Upper lobe of left lung (tissue), 6 donors: ENCODE data around the gene BAAT. TPM values are rescaled to one million over a fixed set of nuclear protein-coding genes. Genes with fewer than 3 reads are reported as not detected.
"Not testable (repeated sequence)": the region's sequence is repeated elsewhere in the genome, so short reads cannot be mapped to it uniquely, and the experiment has no call there.

ENCODE experiments used
- ATAC-seq, 2 donors: fragments of 200-7000 bp; cut with Tn5 transposase; one replicate each; pipeline ENCODE4 v1.9.1; 2022; ENCODE audit warnings: mild to moderate bottlenecking in 2 of 2, moderate library complexity in 2 of 2; ENCODE audit not compliant: low FRiP score in 2 of 2
- DNase-seq, 2 donors: peaks; one replicate each; pipeline ENCODE4 v3.0.0-alpha.2; 2019 to 2020
- H3K27ac ChIP-seq, 4 donors: fragments of 200-600 bp; sonication (generic); one replicate each; pipeline ENCODE4 v1.5.1; 2016 to 2019
- H3K27me3 ChIP-seq, 4 donors: fragments of 200-600 bp; sonication (generic); one replicate each; pipeline ENCODE4 v1.5.1; 2017 to 2019
- H3K36me3 ChIP-seq, 4 donors: fragments of 200-600 bp; sonication (generic); one replicate each; pipeline ENCODE4 v1.5.1; 2016 to 2019
- H3K4me1 ChIP-seq, 4 donors: fragments of 200-600 bp; sonication (generic); one replicate each; pipeline ENCODE4 v1.5.1; 2018 to 2019
- H3K4me3 ChIP-seq, 4 donors: fragments of 200-600 bp; sonication (generic); one replicate each; pipeline ENCODE4 v1.5.1; 2017 to 2019; ENCODE audit warnings: mild to moderate bottlenecking in 2 of 4, moderate library complexity in 1 of 4
- H3K9me3 ChIP-seq, 4 donors: fragments of 200-600 bp; sonication (generic); one replicate each; pipeline ENCODE4 v1.5.1; 2018 to 2019
- CTCF ChIP-seq, 6 experiments: fragments of 450-650 bp in 4 of 6; fragments of 200-600 bp in 2 of 6; sonication (generic) in 2 of 6; IDR thresholded peaks; one replicate each; pipeline ENCODE4 v1.5.1; 2016 to 2019; ENCODE audit warnings: antibody characterized with exemption in 6 of 6
- EP300 ChIP-seq, 4 donors: sonication (generic); formaldehyde crosslinking; IDR thresholded peaks; one replicate each; pipeline ENCODE4 v1.5.1; 2017; ENCODE audit warnings: antibody characterized with exemption in 4 of 4, control low read depth in 2 of 4
- POLR2A ChIP-seq, 4 donors: fragments of 450-650 bp; IDR thresholded peaks; one replicate each; pipeline ENCODE4 v1.5.1; 2016 to 2017; ENCODE audit warnings: antibody characterized with exemption in 4 of 4, mild to moderate bottlenecking in 2 of 4
- POLR2AphosphoS5 ChIP-seq, 2 donors: sonication (generic); formaldehyde crosslinking; IDR thresholded peaks; one replicate each; pipeline ENCODE4 v1.5.1; 2017; ENCODE audit warnings: antibody characterized with exemption in 2 of 2
- WGBS, 2 donors: methylation state at CpG; one replicate each; pipeline ENCODE4 v1.1.5; 2017 to 2018; 5-methylcytosine and 5-hydroxymethylcytosine counted together
- total RNA-seq, 6 donors: library from RNA; depleted of rRNA in 4 of 6; stranded (reverse); fragments of >200 nt in 4 of 6; gene quantifications; one replicate each; pipeline versions ENCODE4 v1.1.0 to v1.2.1, GENCODE V29; 2016 to 2021
- donor health status: DM: no; HTN: no; CAD: no; lungs with moderate emphysema.
- donor health status: DM: no; HTN: yes; CAD: no; lungs with severe emphysema.

Gene BAAT
- total RNA-seq, result 1 to 10 TPM in 2 of 6 donors, not detected in 4; 1.7 to 3.3 TPM

- not testable (repeated sequence) for H3K4me3 ChIP-seq, H3K4me1 ChIP-seq, H3K27ac ChIP-seq, ATAC-seq, DNase-seq, H3K27me3 ChIP-seq
- Histone ChIP-seq H3K9me3 (peaks cover 0 to 10% (median 3%) of the 10 kb centered on the region in 4 donors), H3K36me3 (peaks cover 9 to 19% (median 11%) of the 10 kb centered on the region in 4 donors)
- WGBS, 2 donors, result 93 to 95% methylated on average over 11 of the region's 11 CpGs
Observed at GRCh38 chr9:101384873-101385536, at the start of gene BAAT. Gene BAAT (minus strand): TSS chr9:101385006. CDS start chr9:101371404, 13,602 bp downstream.

- Histone ChIP-seq H3K27ac (no peak overlapping the region), H3K36me3 (no peaks in the 10 kb centered on the region), H3K9me3 (no peaks in the 10 kb centered on the region), H3K4me1 (peaks cover 0 to 3% (median 0%) of the 10 kb centered on the region in 4 donors), H3K4me3 (no peak overlapping the region), H3K27me3 (no peaks in the 10 kb centered on the region)
- DNase-seq, result no peak
- WGBS, 2 donors, result 80 to 87% methylated on average over 3 of the region's 3 CpGs
- ATAC-seq, result no peak
- TF ChIP-seq EP300 (IDR thresholded peaks at IDR 0.05) (no peak), CTCF (IDR thresholded peaks at IDR 0.05) (no peak), POLR2A (IDR thresholded peaks at IDR 0.05) (no peak), POLR2AphosphoS5 (IDR thresholded peaks at IDR 0.05) (no peak)
Observed at GRCh38 chr9:101433229-101433628, 48.4 kb upstream of the BAAT start.

- no peak for ATAC-seq
- no peak overlapping the region for H3K27ac ChIP-seq
- 75 to 78% methylated on average over 1 of the region's 1 CpG for WGBS, 2 donors
- DNase-seq, result no peak
- H3K27me3 ChIP-seq, result no peaks in the 10 kb centered on the region
- no peak overlapping the region for H3K4me3 ChIP-seq
- H3K9me3 ChIP-seq, result no peaks in the 10 kb centered on the region
- no peaks in the 10 kb centered on the region for H3K36me3 ChIP-seq
- peaks cover 0 to 3% (median 0%) of the 10 kb centered on the region in 4 donors for H3K4me1 ChIP-seq
- no peak for TF ChIP-seq EP300 (IDR thresholded peaks at IDR 0.05)
Observed at GRCh38 chr9:101432740-101433139, 47.9 kb upstream of the BAAT start.

- DNase-seq, result no peak
- H3K36me3 ChIP-seq, result no peaks in the 10 kb centered on the region
- TF ChIP-seq CTCF (IDR thresholded peaks at IDR 0.05), result no peak
- TF ChIP-seq POLR2A (IDR thresholded peaks at IDR 0.05), result no peak
- TF ChIP-seq EP300 (IDR thresholded peaks at IDR 0.05), result no peak
- TF ChIP-seq POLR2AphosphoS5 (IDR thresholded peaks at IDR 0.05), result no peak
- H3K27me3 ChIP-seq, result no peaks in the 10 kb centered on the region
- H3K27ac ChIP-seq, result no peak overlapping the region
- H3K4me3 ChIP-seq, result no peak overlapping the region
- H3K9me3 ChIP-seq, result no peaks in the 10 kb centered on the region
- no peak for ATAC-seq
- H3K4me1 ChIP-seq, result peaks cover 0 to 3% (median 0%) of the 10 kb centered on the region in 4 donors
Observed at GRCh38 chr9:101432171-101432570, 47.4 kb upstream of the BAAT start.

- WGBS, 2 donors, result 90 to 97% methylated on average over 7 of the region's 7 CpGs
Observed at GRCh38 chr9:101429736-101430135, 44.9 kb upstream of the BAAT start.

More at GRCh38 chr9:101429736-101430135, 44.9 kb upstream of the BAAT start:
- TF ChIP-seq CTCF (IDR thresholded peaks at IDR 0.05), result no peak
- no peak for TF ChIP-seq POLR2AphosphoS5 (IDR thresholded peaks at IDR 0.05)
- no peak for TF ChIP-seq EP300 (IDR thresholded peaks at IDR 0.05)
- no peak for TF ChIP-seq POLR2A (IDR thresholded peaks at IDR 0.05)
- no peaks in the 10 kb centered on the region for H3K36me3 ChIP-seq
- no peaks in the 10 kb centered on the region for H3K9me3 ChIP-seq
- no peak for DNase-seq
- ATAC-seq, result no peak
- no peaks in the 10 kb centered on the region for H3K27me3 ChIP-seq
- no peak overlapping the region for H3K4me3 ChIP-seq
- H3K4me1 ChIP-seq, result peaks cover 0 to under 1% (median 0%) of the 10 kb centered on the region in 4 donors
- no peak overlapping the region for H3K27ac ChIP-seq
